GM18868 (cell line): ENCODE results near the gene RASSF3.

Source experiments
- ATAC-seq: cut with Tn5 transposase; IDR thresholded peaks from one replicate; pipeline ENCODE4 v1.9.1; 2021; ENCODE audit warnings: mild to moderate bottlenecking, moderate library complexity; ENCODE audit not compliant: unreplicated experiment

Gene RASSF3

DNA sequence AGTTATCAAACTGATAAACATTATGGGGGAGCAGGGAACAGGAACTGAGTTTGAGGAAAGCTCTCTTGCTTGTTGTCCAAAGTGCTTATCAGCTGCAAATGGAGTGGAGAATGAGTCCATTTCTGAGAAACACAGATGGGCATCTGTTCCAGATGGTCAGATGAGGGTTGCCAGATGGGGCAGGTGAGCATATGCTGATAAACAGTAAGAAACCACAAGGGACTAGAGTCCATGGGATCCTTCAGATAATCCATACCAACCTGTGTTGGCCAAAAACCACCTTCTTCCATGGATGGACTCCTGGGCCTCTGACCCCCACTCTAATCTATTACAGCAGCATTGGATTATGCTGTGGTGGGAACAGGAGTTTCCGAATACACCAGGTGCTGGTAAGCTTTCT, 110.6 kb downstream of the RASSF3 start:
- no peak for ATAC-seq

DNA sequence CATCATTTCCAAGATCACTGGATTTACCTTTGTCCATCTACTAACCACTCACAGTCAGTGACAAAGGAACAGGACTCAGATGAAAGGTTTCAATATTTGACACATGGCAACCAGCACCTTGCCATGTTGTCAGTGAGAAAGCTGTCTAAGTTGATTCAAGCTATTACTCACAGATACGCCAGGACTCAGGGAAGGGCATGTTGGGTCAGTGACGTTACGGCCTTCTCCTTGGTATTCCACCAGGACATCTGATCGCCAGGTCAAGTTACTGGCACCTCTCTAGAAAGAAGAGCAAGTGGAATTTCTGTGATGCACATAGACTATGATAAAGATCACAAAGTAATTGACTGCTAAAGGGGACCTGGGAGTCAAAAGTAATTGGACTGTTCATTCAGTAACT, 112.5 kb downstream of the RASSF3 start:
- ATAC-seq = no peak

DNA sequence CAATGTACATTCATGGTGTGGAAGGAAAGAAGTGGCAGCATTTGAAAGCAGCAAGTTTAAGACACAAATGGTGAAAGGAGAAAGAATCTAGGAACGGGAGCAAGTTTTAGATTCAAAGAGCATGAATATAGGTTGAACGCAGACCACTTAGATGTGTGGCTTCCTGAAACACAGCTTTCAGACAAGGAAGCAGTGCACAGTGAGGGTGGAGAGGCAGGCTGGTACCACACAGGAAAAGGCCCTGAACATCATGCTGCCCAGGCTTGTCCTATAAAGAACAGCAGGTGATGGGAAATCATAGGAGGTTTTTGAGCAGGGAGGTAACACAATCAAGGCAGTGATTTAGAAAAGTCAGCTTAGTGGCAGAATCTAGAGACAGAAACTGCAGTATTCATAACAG, 113.3 kb downstream of the RASSF3 start:
- ATAC-seq = no peak

DNA sequence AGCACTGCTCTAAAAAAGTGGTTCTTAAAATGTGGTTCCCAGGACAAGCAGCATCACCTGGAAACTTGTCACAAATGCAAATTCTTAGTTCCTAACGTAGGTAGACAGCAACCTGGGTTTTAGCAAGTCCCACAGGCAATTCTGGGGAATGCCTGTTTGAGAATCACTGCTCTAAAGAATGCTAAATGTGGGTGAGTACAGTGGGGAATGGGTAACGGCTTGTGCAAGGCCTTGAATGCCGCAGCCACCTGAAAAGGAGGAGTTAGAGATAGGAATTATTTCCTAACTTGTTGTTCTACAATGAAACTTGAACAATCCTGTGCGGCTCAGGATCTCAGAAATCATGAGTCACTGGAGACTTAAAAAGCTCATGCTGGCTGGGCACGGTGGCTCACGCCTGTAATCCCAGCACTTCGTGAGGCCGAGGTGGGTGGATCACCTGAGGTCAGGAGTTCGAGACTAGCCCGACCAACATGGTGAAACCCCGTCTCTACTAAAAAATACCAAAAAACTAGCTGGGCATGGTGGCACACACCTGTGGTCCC, 114.0 kb downstream of the RASSF3 start:
- no peak for ATAC-seq

DNA sequence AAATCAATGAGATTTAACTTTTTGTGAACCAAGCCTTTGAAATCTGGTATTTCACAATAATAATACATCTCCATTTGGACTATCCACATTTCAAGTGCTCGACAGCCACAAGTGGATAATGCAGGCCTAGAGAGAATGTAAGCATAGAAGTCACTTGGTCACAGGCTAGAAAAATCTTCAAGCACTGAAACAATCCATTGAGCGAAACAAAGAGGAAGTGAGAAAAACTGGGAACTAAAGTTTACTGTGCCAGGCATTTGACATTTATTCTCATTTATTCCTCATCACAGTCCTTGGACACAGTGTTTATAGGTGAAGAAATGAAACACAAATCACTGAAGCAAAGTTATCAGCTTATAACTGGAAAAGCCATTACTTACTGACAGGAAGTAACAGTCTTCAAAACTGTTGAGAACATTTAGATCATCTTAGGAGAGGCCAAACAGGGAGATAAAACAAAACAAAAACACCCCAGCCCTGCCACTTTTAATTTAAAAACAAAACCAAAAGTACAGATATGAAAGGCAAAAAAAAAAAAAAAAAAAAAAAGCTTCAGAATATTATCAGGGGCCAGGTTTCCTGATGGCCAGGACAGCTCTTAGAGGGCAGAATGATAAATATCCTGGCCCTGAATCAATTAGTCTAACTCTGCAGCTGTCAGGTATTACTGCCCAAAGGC, 119.8 kb downstream of the RASSF3 start:
- ATAC-seq = peak; percentile 60

DNA sequence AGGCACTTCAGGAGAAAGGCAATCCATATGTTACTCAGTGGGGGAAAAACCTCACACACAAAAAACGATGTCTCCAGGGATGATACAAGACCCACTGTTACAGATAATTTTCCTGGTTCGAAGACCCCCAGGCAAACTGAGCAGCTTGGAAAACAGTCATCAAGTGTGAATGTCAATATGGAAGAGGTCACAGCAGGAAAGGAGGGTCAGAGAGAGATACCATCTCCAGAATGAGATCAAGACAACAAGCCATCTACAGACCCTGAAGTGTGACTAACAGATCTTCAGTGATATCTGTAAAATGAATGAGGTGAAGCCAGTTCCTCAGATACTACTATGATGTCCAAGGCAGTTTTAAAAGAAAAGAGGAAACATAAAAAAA, 120.3 kb downstream of the RASSF3 start:
- peak; percentile 27 for ATAC-seq

DNA sequence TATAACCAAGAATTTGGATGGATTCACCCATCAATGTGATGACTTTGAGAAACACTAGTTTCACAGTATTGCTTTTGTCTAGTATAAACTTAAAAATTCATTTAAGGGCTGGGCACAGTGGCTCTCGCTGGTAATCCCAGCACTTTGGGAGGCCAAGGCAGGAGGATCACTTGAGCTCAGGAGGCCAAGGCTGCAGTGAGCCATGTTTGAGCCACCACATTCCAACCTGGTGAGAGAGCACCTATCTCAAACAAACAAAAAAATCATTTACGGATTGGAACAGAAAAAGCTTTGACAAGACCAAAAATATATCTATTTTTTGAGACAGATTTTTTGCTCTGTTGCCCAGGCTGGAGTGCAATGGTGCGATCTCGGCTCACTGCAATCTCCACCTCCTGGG, 121.4 kb downstream of the RASSF3 start:
- no peak for ATAC-seq

DNA sequence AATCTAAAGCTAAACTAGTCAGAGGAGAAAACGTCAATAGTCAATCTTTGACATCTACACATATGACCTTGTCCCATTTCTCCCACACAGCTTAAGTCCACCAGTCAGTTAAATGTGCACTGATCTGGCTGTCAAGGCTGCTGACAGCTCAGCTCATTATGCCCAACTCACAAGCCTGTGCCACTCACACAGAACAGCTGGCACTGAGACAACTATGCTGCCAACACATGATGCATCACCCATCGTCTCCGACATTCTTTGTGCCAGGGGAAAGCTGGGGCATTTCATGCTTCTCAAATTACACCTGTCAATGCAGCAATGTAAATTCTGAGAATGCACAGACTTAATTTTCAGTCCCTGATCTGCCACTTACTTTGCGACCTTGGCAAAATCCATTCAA, 123.6 kb downstream of the RASSF3 start:
- no peak for ATAC-seq

DNA sequence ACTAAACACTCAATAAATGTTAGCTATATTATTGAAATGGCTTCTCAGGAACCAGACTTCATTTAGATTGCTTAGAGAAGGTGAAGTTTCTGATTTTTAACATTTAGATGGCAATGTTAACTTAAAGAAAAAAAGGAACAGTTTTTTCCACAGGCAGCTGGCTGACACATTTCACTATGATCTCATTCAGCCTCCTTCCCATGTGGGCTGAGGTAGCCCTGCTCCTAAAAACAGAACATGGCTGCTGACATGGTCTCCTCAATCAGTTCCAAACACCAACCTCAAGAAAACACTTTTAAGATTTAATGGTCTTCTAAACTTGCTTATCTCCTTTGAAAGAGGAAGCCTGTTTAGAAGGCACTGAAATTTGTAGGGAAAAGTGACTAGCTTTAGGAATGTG, 125.1 kb downstream of the RASSF3 start:
- ATAC-seq = no peak

DNA sequence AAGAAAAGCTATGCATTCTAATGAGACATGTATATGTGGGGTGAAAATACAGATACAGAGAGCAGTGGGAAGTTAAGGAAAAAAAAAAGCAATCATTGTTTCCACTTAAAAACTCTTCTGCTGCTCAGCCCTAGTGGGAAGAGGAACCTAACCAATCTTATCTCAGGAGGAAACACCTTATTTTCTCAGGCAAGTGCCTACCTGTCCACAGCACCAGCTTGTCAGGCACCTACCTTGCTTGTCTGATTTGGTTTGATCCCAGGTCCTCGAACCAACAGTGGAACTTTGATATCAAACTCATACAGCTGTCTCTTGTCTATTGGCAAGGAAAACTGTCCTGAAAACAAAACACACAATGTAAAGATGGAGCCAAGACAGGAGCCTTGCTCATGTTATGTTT, 126.5 kb downstream of the RASSF3 start:
- no peak for ATAC-seq

DNA sequence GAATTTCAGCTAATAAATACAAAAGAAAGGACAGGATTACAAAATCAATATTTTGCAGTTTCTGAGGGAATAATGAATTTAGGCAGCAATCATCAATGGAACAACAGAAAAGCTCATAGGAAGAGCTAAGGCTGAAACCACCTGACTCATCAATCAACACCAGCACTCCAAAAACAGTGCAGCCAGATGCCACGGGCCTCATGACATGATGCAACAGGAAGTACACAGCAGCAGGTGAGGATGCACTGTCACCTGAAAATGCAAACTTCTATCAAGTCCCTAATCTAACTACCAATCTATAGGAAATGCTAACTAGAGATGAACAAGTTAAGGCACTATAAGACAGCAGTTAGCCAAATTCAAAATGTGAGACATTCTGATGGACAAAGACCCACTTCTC, 127.2 kb downstream of the RASSF3 start:
- no peak for ATAC-seq

DNA sequence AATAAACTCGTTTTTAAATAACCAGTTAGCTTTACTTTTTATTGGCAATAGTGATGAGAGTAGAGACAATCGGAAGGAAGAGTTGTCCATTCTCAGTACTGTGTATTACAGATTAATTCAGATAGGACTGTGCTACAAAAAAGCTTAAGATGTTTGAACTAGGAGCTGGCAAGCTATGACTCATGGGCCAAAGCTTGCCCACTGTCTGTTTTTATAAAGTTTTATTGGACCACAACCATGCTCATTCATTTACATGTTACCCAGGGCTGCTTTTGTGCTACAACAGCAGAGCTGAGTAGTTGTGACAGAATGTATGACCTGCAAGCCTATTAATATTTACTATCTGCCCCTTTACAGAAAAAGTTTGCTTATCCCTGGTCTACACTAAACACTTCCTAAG, 129.5 kb downstream of the RASSF3 start:
- ATAC-seq = no peak

DNA sequence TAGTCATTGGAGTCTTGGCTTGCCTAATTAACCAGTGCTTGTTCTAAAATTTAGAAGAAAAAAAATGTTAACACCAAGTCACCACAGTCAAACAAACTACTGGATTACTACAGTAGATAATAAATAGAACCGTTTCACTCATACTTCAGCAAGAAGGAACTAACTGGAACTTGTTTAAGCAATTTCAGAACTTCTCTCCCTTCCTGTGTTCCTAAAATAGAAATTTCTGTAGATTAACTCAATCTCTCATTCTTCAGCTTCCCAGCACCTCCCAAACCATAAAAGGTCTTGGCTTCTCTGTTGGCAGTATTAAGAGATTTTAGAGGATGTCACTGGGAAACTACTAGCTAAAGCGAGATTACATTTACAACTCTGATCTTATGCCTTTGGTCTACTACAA, 130.4 kb downstream of the RASSF3 start:
- ATAC-seq = no peak

DNA sequence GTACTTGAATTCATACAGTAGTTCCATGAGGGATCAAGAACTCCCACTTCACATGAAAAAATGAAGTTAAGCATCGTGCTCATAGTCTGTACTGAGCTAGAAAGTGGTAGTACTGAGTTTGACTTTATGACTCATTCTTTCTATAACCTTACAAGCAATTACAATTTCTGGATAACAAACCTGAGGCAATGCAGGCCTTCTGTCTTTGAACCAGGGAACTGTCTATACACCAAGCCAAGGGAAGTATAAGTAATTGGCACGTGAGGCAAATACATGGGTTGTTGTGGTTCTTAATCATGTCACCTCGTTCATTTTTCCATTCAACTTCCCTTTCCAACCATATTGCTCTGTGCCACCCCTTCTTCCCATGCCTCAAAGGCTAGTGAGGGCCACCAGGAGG, 132.1 kb downstream of the RASSF3 start:
- ATAC-seq = no peak

DNA sequence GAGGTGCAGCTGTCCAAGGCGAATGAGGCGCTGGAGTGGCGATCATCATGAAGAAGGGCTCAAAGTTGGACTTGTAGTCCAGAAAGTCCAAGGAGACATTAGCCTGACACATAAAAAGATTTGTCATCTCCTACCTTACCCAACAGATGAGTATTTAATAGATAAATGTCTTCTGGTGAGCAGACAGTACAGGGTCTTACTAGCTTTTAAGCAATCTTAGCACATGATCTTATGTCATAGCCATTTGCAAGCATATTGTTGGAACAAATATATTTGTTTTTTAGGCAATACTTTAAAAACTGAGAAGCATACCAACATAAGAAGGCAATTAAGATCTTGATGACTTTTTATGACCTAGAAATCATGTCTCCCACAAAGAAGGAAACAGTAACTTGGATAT, 132.9 kb downstream of the RASSF3 start:
- ATAC-seq = no peak

DNA sequence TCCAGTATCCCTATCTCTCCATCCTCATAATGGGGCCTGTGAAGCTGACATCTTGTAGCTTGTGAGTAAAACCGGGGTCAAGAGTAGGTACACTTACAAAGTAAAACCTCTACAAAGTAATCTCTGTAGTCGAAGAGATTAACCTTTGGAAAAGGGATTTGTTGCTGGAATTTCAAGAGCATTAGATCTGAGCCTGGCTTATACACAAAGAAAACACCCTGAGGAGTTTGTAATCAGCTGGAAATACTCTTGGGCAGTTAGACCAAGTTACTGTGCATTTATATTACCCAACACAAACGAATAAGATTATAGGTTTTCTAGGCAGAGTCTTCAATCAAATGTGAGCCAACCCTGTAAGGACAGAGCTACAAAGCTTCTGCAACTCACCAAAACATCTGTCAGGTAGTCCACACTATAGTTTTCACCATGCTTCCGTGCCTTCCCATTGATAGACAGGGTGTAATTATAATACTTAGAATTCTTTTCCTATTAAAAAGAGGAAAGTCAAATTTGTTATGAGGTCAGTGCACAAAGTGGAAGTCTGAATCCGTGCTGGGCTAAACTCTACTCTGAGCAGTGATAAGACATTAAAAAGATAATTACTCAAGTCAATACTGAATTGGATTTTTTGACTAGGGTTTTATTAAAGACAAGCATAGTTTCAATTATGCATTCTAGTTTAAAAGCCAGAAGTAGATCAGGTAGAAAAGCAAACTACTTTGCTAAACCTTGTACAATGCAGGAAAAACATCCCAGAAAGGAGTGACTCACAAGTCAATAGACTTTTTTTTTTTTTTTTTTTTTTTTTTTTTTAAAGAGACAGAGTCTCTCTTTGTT, 134.3 kb downstream of the RASSF3 start:
- ATAC-seq = no peak

DNA sequence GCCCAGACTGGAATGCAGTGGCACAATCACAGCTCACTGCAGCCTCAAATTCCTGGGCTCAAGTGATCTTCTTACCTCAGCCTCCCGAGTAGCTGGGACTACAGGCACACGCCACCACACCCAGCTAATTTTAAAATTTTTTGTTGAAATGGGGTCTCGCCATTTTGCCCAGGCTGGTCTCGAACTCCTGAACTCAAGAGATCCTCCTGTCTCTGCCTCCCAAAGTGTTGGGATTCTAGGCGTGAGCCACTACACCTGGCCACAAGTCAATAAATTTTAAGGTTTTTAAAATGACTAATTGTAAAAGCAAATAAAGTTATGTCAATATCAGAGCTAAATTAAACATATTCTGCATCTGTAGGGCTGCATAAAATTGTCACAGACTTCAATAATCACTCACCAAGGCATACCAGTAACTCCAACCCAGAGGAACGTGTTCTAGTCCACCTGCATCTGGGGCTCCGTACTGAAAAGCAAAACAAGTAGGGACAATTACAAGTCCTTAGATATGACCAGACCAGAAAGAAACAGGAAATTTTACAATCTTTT, 135.0 kb downstream of the RASSF3 start:
- ATAC-seq = no peak

DNA sequence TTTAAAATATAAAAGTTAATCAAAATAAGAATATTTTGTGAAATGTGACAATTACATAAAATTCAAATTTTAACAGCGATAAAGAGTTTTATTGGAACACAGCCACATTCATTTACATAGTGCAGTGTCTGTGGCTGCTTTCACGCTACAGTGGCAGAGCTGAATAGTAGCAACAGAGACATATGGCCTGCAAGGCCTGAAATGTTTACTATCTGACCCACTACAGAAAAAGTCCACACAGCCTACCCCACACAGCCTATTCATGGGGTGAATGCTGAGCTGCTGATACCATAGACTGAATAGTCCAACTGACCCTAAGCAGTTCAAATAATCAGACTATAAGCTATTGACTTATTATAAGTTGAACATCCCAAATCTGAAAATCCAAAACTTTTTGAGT, 135.7 kb downstream of the RASSF3 start:
- no peak for ATAC-seq

DNA sequence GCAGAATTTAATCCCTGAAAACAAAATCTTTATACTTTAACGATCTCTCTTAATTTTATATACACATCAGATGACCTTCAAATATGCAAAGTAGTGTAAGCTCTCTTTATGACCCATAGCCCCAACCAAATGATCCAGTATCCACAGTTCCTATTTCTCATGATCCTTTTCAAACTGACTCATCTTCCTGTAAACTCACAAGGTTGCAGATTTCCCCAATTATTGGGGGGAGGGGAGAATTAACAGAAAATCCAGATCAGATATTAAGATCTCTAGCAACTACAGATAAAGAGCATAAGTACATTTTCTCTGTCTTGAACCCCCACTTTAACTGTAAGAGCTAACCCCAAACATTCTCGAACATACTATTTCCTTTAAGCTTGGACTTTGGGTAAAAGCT, 136.4 kb downstream of the RASSF3 start:
- ATAC-seq = no peak
